CD4-positive, alpha-beta T cell treated with Interleukin-6 for 4 hours (primary cell): ENCODE measurements around the gene ZSCAN21.

Source experiments
- DNase-seq: peaks from one replicate; pipeline ENCODE4 v3.0.0-alpha.2; 2020; ENCODE audit warnings: mixed read lengths

Gene ZSCAN21

DNA sequence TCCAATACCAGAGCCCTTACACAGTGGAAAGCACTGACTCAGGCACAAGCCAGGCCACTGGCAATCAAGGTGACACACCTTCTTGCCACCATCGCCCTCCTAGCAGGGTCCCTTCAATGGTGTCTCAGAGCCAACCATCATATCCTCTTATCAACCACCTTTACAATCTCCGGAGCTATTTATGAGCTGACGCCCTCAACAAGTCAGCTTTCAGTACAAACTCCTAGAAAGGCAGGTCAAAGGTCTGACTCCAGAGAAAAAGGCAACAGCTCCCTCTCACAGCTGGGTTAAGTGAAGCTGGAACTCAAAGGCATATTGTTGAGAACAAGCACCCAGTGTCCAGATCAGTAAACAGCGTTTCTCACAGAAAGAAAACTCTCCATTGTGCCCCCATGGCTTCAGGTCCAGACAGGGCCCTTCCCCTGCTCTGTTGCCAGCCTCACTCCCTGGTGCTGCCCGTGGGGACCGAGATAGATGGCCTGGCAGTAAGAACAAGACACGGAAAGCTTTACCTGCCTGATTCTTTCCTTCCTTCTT is 29.5 kb downstream of the ZSCAN21 start:
- no peak for DNase-seq

DNA sequence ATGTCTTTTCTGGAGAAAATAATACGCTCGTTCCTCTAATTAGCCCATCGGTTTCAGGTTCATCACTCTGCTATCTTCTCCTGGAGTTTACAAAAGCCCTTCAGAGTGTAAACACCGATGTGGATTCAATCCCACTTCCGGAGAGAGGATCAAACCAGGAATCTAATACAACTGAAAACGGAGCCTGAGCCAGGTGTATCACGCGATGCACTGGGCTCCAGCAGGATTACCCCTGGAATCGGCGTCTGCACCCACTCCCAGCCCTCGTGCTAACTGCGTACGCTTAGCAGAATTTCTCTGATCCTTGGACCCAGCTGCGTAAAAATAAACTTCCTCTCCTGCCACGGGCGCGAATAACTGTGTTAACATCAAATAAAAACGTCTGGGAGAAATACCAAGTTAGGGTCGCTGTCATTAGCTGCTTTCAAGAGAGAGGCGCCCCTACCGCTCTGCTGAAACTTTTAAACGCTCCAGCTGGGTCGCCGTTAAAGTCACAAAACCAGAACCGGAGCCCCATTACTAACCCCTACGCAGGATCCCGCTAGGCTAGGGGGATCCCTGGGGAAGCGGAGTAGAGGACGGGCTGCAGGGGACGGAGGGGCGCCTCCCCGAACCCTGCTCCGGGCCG is 31.4 kb downstream of the ZSCAN21 start:
- no peak for DNase-seq

DNA sequence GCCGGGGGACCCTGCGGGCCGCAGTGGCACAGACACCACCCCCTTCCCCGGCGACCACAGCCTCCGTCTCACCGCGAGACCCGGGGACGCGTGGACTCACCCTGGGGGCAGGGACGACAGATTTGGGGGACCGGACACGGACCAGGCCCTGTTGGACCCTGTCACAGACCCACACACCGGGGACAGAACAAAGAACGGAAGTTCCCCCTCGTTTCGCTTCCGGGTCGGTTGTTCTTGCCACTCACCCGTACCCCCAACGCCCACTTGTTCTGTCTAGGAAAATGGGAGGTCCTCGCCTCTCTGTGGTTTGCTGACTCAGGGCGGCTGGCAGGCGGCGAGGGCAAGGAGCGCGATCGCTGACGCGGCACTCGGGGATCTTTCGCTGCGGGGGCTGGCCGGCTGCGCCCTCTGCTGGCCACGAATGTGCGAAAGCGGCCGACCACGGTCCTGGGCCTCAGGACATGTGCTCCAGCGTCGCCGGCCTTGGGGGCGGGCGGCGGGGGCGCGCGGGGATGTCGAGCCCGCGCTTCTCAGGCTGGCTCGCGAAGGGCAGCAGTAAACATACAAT is 32.0 kb downstream of the ZSCAN21 start, which contains the start of gene ZNF3:
Gene ZNF3 (minus strand): TSS at position 189 of the 568 bp plus-strand sequence. CDS start 4,366 bp downstream, outside the sequence.
- peak; percentile 96 for DNase-seq

DNA sequence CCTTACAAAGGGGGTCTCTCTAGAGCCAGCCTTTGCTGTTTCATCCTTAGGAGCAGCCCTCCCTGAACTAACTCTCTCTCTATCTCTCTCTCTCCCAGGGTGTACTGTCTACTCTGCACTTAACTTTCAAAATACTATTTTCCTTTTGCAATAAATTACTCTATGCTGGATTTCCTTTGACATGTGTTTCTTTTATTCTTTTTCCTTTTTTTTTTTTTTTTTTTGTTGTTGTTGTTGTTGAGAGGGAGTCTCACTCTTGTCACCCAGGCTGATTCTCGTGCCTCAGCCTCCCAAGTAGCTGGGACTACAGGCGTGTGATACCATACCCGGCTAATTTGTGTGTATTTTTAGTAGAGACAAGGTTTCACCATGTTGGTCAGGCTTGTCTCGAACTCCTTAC is 33.4 kb downstream of the ZSCAN21 start:
- DNase-seq: no peak

DNA sequence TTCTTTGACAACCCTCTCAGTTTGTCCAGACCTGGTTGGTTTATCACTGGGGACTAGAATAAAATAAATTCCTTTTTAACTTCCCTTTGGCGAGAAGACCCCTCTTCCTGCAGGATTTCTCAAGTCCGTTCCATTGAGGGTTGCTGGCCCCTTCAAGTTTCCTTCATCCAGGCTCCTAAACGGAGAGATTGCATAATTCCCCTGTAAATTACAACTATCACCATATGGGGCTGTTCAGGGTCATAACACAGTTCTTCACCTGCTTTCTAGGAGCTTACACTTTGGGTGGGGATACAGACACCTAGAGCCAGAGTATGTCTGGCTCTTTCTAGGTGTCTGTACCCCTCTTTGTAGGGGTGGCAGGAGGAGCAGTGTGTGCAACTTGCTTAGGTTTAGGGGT is 35.9 kb downstream of the ZSCAN21 start:
- DNase-seq: no peak

DNA sequence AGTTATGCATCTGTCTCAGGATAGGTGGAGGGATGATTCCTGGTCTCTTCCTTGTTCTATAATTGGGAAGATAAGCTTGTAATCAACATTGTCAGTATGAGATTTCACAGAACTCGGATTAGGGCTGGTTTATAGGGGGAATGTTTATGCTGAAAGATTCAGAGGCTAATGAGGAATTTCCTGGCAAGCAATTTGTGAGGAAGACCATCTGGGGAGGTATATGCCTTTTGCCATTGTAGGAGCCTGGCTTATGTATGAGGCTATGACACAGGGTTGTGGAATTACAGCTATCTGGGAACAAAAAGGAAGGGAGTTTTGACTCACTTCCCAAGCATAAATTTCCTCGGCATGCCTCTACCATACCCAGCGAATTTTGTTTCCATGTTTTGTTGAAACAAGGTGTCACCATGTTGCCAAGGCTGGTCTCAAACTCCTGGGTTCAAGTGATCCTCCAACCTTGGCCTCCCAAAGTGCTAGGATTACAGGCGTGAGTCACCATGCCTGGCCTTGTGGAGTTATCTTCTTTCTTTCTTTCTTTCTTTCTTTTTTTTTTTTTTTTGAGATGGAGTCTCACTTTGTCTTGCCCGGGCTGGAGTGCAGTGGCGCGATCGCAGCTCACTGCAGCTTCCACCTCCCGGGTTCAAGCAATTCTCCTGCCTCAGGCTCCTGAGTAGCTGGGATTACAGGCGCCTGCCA is 37.6 kb downstream of the ZSCAN21 start:
- no peak for DNase-seq

DNA sequence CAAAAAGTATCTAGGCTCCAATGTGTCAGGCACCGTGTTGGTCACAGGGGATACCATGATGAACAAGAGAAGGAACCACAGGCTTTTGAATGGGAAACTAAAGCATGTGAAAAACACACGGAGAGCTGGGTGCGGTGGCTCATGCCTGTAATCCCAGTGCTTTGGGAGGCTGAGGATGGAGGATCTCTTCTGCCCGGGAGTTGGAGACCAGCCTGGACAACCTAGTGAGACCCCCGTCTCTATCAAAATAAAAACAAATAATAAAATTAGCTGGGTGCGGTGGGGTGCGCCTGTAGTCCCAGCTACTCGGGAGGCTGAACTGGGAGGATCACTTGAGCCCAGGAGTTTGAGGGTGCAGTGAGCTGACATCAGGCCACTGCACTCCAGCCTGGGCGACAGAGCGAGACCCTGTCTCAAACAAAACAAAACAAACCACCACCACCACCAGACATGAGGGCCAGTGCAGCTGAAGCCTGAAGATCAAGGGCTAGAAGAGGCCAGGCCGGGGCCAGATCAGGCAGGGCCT is 38.6 kb downstream of the ZSCAN21 start:
- no peak for DNase-seq

DNA sequence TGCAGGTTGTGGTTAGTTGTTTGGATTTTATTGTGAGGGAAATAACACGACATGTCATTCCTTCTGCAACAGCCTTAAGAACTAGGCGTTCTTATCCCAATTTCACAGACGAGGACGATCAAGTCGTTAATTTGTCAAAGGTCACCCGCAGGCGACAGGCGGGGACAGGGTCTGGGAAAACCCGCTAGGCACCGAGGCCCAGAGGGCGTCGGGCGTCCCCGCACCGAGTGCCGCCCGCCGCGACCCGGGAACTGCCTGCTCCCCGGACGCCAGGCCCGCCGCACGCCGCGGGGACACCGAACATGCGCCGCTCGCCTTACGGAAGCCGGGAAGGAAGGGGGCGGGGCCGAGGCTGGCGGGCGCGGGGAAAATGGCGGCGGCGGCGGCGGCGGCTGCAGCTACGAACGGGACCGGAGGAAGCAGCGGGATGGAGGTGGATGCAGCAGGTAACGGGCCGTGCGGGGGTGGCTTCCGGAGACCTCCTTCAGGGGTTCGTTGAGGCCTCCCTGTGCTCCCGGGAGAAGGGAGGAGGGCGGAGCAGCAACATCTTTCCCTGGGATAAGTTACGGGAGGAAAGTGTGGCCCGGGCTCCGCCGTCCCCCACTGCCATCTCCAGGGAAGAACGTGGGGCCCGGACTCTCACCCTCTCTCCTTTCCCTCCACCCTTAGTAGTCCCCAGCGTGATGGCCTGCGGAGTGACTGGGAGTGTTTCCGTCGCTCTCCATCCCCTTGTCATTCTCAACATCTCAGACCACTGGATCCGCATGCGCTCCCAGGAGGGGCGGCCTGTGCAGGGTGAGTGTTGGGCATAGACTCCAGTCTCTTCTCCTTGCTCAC is 39.3 kb downstream of the ZSCAN21 start, which contains the start of gene COPS6:
Gene COPS6 (plus strand): TSS at position 349 of the 837 bp plus-strand sequence. CDS start 22 bp downstream, at position 371.
- DNase-seq: peak; percentile 89

DNA sequence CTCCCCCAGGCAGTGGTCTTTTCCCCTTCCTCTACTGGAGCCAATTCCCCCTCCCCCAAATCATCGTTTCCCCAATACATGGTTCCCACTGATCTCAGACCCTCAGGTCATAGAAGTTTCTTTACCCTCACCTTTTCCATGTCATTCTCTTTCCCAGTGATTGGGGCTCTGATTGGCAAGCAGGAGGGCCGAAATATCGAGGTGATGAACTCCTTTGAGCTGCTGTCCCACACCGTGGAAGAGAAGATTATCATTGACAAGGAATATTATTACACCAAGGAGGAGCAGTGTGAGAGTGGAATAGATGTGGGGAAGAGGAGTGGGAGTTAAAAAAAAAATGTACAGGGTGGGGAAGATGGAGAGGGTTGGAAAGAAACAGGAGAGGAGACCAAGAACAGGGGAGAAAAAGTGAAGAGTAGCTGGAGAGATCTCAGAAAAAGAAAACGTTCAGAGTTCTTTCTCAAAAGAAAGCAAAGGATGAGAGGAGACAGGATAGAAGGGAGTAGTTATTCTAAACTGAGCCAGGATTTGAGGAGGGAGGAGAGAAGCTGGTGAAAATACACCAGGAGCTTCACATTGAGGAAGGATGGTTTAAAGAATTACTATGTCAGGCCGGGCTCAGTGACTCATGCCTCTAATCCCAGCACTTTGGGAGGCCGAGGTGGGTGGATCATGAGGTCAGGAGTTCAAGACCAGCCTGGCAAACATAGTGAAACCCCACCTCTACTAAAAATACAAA is 40.1 kb downstream of the ZSCAN21 start:
- no peak for DNase-seq

DNA sequence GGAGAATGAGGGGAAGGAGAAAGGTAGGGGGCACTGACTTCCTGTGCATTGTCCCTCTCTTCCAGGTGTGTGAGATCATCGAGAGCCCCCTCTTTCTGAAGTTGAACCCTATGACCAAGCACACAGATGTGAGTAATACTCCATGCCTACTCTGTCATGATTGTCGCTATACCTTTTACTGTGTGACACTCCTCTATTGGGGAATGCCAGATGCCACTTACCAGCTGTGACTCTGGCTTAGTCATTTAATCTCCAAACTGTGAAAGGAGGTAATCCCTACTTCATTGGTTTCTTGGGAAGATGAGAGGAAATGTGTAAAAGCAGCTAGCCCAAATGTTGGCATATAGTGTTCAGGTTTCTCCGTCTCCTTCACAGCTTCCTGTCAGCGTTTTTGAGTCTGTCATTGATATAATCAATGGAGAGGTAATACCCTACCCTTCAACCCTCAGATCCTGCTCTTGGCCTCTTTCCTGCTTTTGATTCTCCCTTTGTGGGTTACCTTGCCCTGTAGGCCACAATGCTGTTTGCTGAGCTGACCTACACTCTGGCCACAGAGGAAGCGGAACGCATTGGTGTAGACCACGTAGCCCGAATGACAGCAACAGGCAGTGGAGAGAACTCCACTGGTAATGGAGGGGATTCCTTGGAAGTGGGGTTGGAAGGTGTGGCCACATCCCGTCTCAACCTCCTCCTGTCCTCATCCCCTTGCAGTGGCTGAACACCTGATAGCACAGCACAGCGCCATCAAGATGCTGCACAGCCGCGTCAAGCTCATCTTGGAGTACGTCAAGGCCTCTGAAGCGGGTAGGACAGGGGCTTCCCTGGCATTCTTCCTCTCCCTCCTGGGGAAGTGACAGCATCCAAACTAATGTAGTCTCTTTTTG is 41.2 kb downstream of the ZSCAN21 start:
- DNase-seq: no peak

DNA sequence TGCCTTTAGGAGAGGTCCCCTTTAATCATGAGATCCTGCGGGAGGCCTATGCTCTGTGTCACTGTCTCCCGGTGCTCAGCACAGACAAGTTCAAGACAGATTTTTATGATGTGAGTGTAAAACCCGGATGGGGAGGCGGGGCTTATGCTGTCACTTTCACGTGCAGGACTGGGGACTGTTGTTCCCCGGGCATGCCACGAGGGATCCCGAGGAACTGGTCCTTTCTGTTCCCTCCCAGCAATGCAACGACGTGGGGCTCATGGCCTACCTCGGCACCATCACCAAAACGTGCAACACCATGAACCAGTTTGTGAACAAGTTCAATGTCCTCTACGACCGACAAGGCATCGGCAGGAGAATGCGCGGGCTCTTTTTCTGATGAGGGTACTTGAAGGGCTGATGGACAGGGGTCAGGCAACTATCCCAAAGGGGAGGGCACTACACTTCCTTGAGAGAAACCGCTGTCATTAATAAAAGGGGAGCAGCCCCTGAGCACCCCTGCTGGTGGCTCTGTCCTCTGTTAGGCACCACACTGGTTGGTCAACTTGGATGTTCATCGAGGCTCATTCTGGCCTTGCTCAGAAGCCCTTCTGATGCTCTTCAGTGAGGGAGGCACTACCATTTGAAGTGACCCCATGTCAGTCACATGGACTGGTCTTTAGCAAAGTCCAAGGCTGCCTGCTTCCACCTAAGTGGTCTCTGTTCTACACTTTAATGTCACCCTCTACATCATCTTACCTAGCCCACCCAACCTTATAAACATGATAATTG is 42.0 kb downstream of the ZSCAN21 start:
- no peak for DNase-seq

DNA sequence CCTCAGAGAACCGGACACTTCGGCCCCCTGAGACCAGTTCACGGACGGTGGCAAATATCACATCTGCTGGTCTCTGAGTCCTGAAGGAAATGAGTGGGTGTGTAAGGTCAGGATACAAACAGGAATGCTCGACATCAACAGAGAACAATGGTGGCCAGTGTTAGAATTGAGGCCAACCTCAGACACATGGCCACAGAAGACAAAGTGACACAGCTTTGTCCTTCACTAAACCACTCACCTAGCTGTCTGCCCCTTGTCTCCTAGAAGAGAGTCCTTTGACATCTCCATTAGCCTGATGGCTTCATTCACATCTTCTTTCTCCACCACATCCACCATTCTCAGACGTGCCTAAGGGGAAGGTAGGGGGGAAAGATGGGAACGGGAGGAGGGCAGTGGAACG is 43.5 kb downstream of the ZSCAN21 start:
- DNase-seq: no peak

DNA sequence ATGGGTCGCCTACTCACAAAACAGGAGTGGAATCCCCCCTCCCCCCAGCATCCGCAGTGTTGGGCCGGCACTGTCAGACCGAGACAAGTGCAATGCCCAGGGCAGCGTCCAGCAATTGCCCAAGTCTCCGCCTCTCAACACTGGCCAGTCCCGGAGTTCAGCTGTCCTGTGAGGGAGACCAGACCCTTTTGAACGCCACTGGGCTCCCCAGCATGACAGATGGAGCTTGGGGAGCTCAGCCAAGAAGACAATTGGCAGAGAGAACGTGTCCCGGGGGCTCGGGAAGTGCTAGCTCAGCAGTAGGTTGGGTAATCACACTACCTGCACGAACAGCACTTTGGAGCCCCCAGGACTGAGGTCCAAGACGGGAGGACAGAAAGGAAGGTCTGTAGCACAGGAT is 43.9 kb downstream of the ZSCAN21 start:
- no peak for DNase-seq

DNA sequence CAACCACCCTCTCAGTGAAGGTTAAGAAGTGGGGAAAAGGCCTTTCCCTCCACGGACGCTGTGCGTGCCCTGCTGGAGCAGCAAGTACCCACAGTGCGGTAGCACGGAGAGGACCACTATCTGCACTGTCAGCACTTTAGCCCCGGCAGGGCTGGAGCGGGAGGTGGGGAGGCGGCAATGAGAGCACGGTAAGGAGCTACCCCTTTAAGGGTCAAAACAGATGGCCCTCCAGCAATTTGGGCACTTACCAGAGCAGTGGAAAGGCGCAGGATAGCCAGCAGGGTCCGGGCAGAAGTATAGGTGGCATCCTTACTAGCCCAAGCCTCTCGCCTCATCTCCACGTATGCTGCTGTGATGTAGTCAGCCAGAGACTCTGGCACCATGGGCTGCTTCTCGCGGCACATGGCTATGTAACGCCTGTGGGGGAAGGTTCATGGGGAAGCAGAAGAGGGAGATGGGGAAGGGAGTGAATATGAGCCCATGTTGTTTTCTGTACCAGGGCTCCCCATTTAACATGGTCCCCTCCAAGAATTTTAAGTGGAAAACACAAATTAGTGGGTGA is 44.4 kb downstream of the ZSCAN21 start:
- no peak for DNase-seq

DNA sequence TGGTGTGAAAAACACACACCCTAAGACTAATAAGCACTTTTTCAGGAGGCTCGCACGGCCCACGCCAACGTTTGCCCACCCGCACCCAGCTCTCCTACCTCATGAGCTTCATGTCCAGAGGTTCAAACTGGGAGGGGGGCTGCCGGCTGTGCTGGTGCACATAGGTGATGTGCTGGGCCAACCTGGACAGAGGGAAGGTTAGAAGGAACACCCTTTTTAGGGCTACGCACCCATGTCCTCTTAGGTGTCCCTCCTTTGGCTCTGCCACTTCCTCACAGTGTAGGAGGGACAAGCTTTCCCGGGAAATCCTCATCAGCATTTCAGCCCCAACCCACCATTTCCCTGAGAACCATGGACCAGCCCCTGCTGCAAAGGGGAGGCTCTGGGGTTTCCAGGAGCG is 45.7 kb downstream of the ZSCAN21 start:
- no peak for DNase-seq

DNA sequence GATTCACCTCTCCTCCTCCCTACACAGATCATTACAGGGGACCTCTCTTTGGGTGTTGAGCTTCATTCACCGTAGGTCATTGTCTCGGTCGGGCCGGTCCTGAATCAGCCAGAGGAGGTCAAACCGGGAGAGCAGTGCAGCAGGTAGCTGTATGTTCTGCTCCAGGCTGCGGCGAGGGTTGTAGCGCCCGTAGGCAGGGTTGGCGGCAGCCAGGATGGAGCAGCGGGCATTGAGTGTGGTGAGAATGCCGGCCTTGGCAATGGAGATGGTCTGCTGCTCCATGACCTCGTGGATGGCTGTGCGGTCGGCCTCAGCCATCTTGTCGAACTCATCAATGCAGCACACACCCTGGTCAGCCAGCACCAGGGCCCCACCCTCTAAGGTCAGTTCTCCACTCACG is 46.1 kb downstream of the ZSCAN21 start:
- DNase-seq: no peak

DNA sequence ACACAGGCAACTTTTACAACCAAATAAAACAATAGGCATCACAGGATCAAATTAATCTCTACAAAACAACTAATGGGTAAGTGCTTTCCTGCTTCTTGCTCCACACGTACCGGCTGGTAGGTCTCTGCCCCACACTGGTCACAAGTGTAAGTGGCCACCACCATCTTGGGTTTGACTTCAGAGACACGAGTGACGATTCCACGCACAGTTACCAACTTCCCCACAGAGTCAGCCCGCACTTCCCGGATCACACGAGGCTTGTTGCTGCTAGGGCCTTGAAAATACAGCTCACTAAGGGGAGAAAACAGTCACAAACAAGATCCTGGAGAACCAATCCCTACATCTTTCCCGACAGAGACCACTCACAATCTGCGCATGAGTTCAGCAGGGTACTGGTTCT is 49.3 kb downstream of the ZSCAN21 start:
- no peak for DNase-seq

DNA sequence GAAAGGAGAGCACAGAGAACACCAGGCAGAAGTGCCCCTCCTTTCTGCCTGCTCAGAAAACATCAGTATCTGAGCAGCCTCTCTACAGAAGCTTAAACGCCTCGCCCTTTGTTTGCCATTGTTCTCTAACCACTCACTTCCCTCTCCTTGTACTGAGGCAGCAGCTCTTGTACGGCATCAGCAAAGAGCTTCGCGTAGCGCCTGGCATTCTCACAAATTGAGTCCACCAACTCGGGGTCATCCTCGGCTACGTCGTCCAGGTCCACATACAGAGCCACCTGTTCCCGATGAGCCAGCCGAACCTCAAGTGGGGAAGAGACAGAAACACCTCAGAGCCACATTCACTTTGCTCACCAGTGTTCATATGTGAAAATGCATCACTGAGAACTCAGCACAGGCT is 49.9 kb downstream of the ZSCAN21 start:
- DNase-seq: no peak

DNA sequence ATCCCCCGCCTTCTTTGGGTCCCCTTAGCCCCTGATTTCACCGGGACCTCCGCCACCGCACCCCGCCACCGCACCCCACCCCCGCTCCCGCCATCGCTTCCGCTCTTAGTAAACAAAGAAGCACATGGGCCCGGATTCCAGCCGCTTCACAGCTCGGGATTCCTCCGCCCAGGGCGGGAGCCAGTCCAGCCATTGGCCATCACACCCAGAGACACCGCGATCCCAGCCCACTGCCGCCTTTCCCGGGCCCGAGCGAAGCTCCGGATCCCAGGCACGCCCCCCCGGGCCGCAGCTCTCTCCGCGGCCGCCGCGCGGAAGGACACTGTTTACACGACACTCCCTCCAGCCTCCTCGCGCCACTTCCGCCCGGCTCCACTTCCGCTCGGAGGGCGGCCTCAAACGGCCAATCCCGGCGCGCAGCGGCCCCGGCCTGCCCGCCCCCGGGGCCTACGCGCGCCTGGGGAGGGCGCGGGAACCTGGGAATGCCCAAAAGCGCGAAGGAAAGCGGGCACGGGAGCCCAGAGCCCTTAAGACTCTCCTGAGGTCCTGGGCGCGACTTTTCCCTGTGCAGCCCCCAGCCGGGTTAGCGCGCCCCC is 50.9 kb downstream of the ZSCAN21 start:
- DNase-seq: peak; percentile 87
